ENCODE results near the gene TRAPPC6A. TPM values are rescaled to one million over a fixed set of nuclear protein-coding genes. Genes with fewer than 3 reads are reported as not detected.
A peak's percentile ranks its signal among the peaks of the same experiment; 100 is the strongest.

TRAPPC6A gene
- total RNA-seq, 1 experiment from 2014 or later = 59.7 TPM

GRCh38 chr19:45130888-45131615 is 47.0 kb downstream of the TRAPPC6A start:
- ATAC-seq (no peak), DNase-seq (ENCODE audit: low spot score) (no peak)
- ChIA-PET POLR2A (no interaction called here), CTCF (interaction anchor here (1.0 to 1.5 kb wide), 7 partner anchors 15 to 142 kb away, joined by 3 to 6 read pairs (median 4); no protein-coding TSS in a partner anchor)
- TF ChIP-seq PREB (CRISPR knock-in tag; IDR thresholded peaks at IDR 0.05; ENCODE audit: borderline replicate concordance) = no peak
- no peak for TF ChIP-seq ZNF281 (CRISPR knock-in tag; IDR thresholded peaks at IDR 0.05)
- TF ChIP-seq MXD4 (CRISPR knock-in tag; IDR thresholded peaks at IDR 0.05; ENCODE audit: borderline replicate concordance) = no peak
- peak; percentile 5; the same call in 1 of the 2 replicates for TF ChIP-seq USF1 (CRISPR knock-in tag; IDR thresholded peaks at IDR 0.05)
- no peak for TF ChIP-seq FOXK1 (CRISPR knock-in tag; IDR thresholded peaks at IDR 0.05)
- no peak for TF ChIP-seq SMAD3 (CRISPR knock-in tag; IDR thresholded peaks at IDR 0.05; ENCODE audit: borderline replicate concordance)
- peak; percentile 92 for TF ChIP-seq ZNF423 (CRISPR knock-in tag; IDR thresholded peaks at IDR 0.05)
- Mint-ChIP-seq H3K27ac (peak overlapping the region; percentile 65), H3K4me3 (no peak overlapping the region), H3K4me1 (peaks cover 24% of the 10 kb centered on the region), H3K27me3 (ENCODE audit: low read depth) (no peaks in the 10 kb centered on the region), H3K36me3 (no peaks in the 10 kb centered on the region), H3K9me3 (no peaks in the 10 kb centered on the region)

- no peaks in the 10 kb centered on the region for H3K9me3 Mint-ChIP-seq
- no peak for TF ChIP-seq MXD4 (CRISPR knock-in tag; IDR thresholded peaks at IDR 0.05; ENCODE audit: borderline replicate concordance)
- TF ChIP-seq ZMAT4 (CRISPR knock-in tag; IDR thresholded peaks at IDR 0.05) = no peak
- no peak for TF ChIP-seq MYBL2 (CRISPR knock-in tag; IDR thresholded peaks at IDR 0.05)
- no peak for TF ChIP-seq HMGXB4 (CRISPR knock-in tag; IDR thresholded peaks at IDR 0.05)
- no peak for TF ChIP-seq ATF3 (CRISPR knock-in tag; conservative IDR thresholded peaks at IDR 0.05)
- TF ChIP-seq CTCF (IDR thresholded peaks at IDR 0.05) = no peak
- no peak for TF ChIP-seq TEAD4 (CRISPR knock-in tag; IDR thresholded peaks at IDR 0.05)
- no peak for TF ChIP-seq ZNF512 (CRISPR knock-in tag; IDR thresholded peaks at IDR 0.05; ENCODE audit: borderline replicate concordance)
- TF ChIP-seq JAZF1 (CRISPR knock-in tag; IDR thresholded peaks at IDR 0.05) = no peak
- no peak for TF ChIP-seq FOXJ3 (CRISPR knock-in tag; IDR thresholded peaks at IDR 0.05; ENCODE audit: borderline replicate concordance)
- TF ChIP-seq MAX (CRISPR knock-in tag; IDR thresholded peaks at IDR 0.05) = no peak
- no peak for TF ChIP-seq OVOL2 (CRISPR knock-in tag; IDR thresholded peaks at IDR 0.05; ENCODE audit: borderline replicate concordance)
- TF ChIP-seq SP1 (CRISPR knock-in tag; conservative IDR thresholded peaks at IDR 0.05) = no peak
Measured at GRCh38 chr19:45130236-45130635, 47.8 kb downstream of the TRAPPC6A start.

More at GRCh38 chr19:45130236-45130635, 47.8 kb downstream of the TRAPPC6A start:
- Mint-ChIP-seq H3K27me3 (ENCODE audit: low read depth) (no peaks in the 10 kb centered on the region), H3K36me3 (no peaks in the 10 kb centered on the region), H3K4me1 (peaks cover 24% of the 10 kb centered on the region), H3K27ac (no peak overlapping the region), H3K4me3 (no peak overlapping the region)
- ChIA-PET CTCF (interaction anchor here (1.1 to 1.4 kb wide), 2 partner anchors 22 to 58 kb away, joined by 4 to 6 read pairs; no protein-coding TSS in a partner anchor), POLR2A (no interaction called here)
- no peak for DNase-seq (ENCODE audit: low spot score)
- ATAC-seq = no peak
